Stimulated activated CD8-positive, alpha-beta memory T cell treated with anti-CD3 and anti-CD28 coated beads, Interleukin-2, amount 100 ng/mL, for 48 hours (primary cell): ENCODE data around the gene SIGLEC12.
"Not testable (repeated sequence)": the region's sequence is repeated elsewhere in the genome, so short reads cannot be mapped to it uniquely, and the experiment has no call there.

Experiments
- DNase-seq, 2 donors: peaks; one replicate each; pipeline ENCODE4 v3.0.0-alpha.2; 2020; ENCODE audit warnings: low read depth in 2 of 2

The SIGLEC12 gene

GRCh38 chr19:51480590-51480989 is 21.0 kb downstream of the SIGLEC12 start:
- no peak for DNase-seq

GRCh38 chr19:51479531-51480331 is 21.9 kb downstream of the SIGLEC12 start:
- no peak for DNase-seq

GRCh38 chr19:51478381-51479234 is 23.0 kb downstream of the SIGLEC12 start, which contains the start of gene CEACAM18:
TSS of gene CEACAM18 (plus strand) at chr19:51478539.
- DNase-seq, result no peak

GRCh38 chr19:51477344-51477743 is 24.3 kb downstream of the SIGLEC12 start:
- no peak for DNase-seq

- no peak for DNase-seq
Observed at GRCh38 chr19:51476164-51476563, 25.4 kb downstream of the SIGLEC12 start.

GRCh38 chr19:51473009-51473707 is 28.4 kb downstream of the SIGLEC12 start:
- DNase-seq, result peak; percentile 77 to 85

GRCh38 chr19:51472607-51473006 is 29.0 kb downstream of the SIGLEC12 start:
- DNase-seq, result no peak

GRCh38 chr19:51471527-51471926 is 30.1 kb downstream of the SIGLEC12 start:
- DNase-seq, result no peak

- DNase-seq, result no peak
Observed at GRCh38 chr19:51470966-51471365, 30.6 kb downstream of the SIGLEC12 start.

- DNase-seq, result no peak
Observed at GRCh38 chr19:51469629-51470028, 32.0 kb downstream of the SIGLEC12 start.

- no peak for DNase-seq
Observed at GRCh38 chr19:51469162-51469561, 32.4 kb downstream of the SIGLEC12 start.

GRCh38 chr19:51468545-51468920 is 33.1 kb downstream of the SIGLEC12 start:
- DNase-seq, result no peak

GRCh38 chr19:51467864-51468544 is 33.6 kb downstream of the SIGLEC12 start:
- DNase-seq, result no peak

- DNase-seq, result no peak
Observed at GRCh38 chr19:51466723-51467122, 34.9 kb downstream of the SIGLEC12 start.

- not testable (repeated sequence) for DNase-seq
Observed at GRCh38 chr19:51463976-51464581, 37.5 kb downstream of the SIGLEC12 start.

- DNase-seq, result no peak
Observed at GRCh38 chr19:51462681-51463080, 38.9 kb downstream of the SIGLEC12 start.

- DNase-seq, result no peak
Observed at GRCh38 chr19:51462276-51462675, 39.3 kb downstream of the SIGLEC12 start.

GRCh38 chr19:51461723-51462161 is 39.9 kb downstream of the SIGLEC12 start:
- DNase-seq, result no peak

- no peak for DNase-seq
Observed at GRCh38 chr19:51460164-51460992, 41.2 kb downstream of the SIGLEC12 start.

GRCh38 chr19:51458899-51459505 is 42.6 kb downstream of the SIGLEC12 start:
- DNase-seq, result no peak
